Astrocyte (in vitro differentiated cells and primary cell): ENCODE results near the gene CYLD.

Experiments
- EZH2 ChIP-seq: IDR thresholded peaks from 2 replicates; pipeline ENCODE4 v1.6.1; 2012; ENCODE audit warnings: mild to moderate bottlenecking, low read length, inconsistent platforms; ENCODE audit not compliant: insufficient read depth
- TF ChIP-seq, protein P1 (sequence below): IDR thresholded peaks from 2 replicates; pipeline ENCODE4 v1.5.1; 2011; ENCODE audit warnings: low read depth, mild to moderate bottlenecking, inconsistent platforms, low read length, moderate library complexity; ENCODE audit not compliant: insufficient read depth

DNA sequence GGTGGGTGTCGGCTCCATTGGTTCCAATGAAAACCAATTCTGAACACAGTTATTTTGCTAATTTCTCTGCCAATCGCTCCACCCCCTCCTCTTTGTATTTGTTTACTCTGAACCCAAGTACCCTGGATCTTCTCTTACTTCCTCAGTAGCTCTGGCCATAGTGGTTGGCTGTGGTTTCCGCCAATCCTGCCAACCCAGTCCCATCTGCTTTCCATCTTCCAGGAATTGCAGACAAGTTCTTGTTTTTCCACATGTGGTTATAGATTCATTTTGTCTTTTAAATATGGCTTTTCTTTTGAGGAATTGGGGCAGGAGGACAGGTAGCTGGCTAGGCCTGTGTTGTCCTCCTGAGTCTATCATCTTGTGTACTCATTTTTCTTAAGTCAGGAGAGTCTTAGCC, 92.0 kb downstream of the CYLD start:
- TF ChIP-seq, protein P1, sequence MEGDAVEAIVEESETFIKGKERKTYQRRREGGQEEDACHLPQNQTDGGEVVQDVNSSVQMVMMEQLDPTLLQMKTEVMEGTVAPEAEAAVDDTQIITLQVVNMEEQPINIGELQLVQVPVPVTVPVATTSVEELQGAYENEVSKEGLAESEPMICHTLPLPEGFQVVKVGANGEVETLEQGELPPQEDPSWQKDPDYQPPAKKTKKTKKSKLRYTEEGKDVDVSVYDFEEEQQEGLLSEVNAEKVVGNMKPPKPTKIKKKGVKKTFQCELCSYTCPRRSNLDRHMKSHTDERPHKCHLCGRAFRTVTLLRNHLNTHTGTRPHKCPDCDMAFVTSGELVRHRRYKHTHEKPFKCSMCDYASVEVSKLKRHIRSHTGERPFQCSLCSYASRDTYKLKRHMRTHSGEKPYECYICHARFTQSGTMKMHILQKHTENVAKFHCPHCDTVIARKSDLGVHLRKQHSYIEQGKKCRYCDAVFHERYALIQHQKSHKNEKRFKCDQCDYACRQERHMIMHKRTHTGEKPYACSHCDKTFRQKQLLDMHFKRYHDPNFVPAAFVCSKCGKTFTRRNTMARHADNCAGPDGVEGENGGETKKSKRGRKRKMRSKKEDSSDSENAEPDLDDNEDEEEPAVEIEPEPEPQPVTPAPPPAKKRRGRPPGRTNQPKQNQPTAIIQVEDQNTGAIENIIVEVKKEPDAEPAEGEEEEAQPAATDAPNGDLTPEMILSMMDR: no peak
- TF ChIP-seq EZH2: no peak
